ENCODE results near the gene PRDM16.

Gene PRDM16

GRCh38 chr1:3469849-3470649 lies 401.0 kb downstream of the PRDM16 start:
- Histone ChIP-seq H3K4me3 (ENCODE audit: low read length) (no peak overlapping the region), H3K36me3 (ENCODE audit: control insufficient read depth, insufficient read depth, low read length) (peaks cover 2% of the 10 kb centered on the region), H3K27ac (ENCODE audit: low read depth, low read length) (no peak overlapping the region), H3K4me1 (ENCODE audit: control insufficient read depth, insufficient read depth, low read length) (no peaks in the 10 kb centered on the region), H3K9ac (ENCODE audit: low read length) (no peak overlapping the region), H3K27me3 (ENCODE audit: control insufficient read depth, insufficient read depth, low read length) (no peaks in the 10 kb centered on the region)

GRCh38 chr1:3470650-3471355 lies 401.8 kb downstream of the PRDM16 start:
- Histone ChIP-seq H3K4me3 (ENCODE audit: low read length) (no peak overlapping the region), H3K27me3 (ENCODE audit: control insufficient read depth, insufficient read depth, low read length) (no peaks in the 10 kb centered on the region), H3K9ac (ENCODE audit: low read length) (no peak overlapping the region), H3K36me3 (ENCODE audit: control insufficient read depth, insufficient read depth, low read length) (peaks cover 2% of the 10 kb centered on the region), H3K27ac (ENCODE audit: low read depth, low read length) (no peak overlapping the region), H3K4me1 (ENCODE audit: control insufficient read depth, insufficient read depth, low read length) (no peaks in the 10 kb centered on the region)

DNA sequence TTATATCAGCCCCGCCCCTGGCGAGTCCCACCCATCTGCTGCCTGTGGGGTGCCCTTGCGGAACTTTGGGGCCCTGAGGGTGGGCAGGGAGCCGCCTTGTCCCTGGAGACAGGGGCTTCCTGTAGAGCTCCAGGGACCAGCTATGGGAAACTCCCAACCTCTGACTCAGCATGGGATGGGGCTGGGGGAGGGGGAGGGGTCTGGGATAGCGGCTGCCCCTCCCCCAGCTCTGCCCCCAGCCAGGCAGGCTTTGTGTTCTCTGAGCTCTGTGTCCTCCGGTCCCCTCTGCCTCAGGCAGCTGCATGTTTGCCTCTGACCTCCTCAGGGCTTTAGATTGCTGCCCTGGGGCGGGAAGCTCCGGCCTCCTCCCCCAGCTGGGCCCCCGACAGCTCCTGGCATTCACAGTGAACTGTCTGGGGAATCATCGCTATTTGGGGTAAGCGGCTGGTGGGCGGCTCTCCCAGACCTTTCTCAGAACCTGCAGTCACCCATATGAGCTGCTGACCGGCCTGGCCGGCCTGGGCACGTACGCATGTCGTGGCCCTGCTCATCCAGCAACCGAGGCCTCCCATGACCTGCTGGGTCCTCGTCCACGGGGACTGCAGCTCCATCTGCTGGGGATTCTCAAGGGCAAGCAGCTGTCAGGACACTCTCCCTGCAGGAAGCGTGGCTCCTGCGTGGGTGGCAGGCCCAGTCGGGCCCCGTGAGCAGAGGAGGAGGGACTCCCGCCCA lies 402.5 kb downstream of the PRDM16 start:
- peaks cover 2% of the 10 kb centered on the region for H3K36me3 ChIP-seq (ENCODE audit: control insufficient read depth, insufficient read depth, low read length)
- H3K4me3 ChIP-seq (ENCODE audit: low read length): no peak overlapping the region
- H3K27me3 ChIP-seq (ENCODE audit: control insufficient read depth, insufficient read depth, low read length): no peaks in the 10 kb centered on the region
- H3K27ac ChIP-seq (ENCODE audit: low read depth, low read length): no peak overlapping the region
- H3K4me1 ChIP-seq (ENCODE audit: control insufficient read depth, insufficient read depth, low read length): no peaks in the 10 kb centered on the region
- H3K9ac ChIP-seq (ENCODE audit: low read length): no peak overlapping the region

GRCh38 chr1:3472088-3472850 lies 403.3 kb downstream of the PRDM16 start:
- Histone ChIP-seq H3K27ac (ENCODE audit: low read depth, low read length) (no peak overlapping the region), H3K4me3 (ENCODE audit: low read length) (no peak overlapping the region), H3K4me1 (ENCODE audit: control insufficient read depth, insufficient read depth, low read length) (no peaks in the 10 kb centered on the region), H3K27me3 (ENCODE audit: control insufficient read depth, insufficient read depth, low read length) (no peaks in the 10 kb centered on the region), H3K36me3 (ENCODE audit: control insufficient read depth, insufficient read depth, low read length) (peaks cover 2% of the 10 kb centered on the region), H3K9ac (ENCODE audit: low read length) (no peak overlapping the region)

GRCh38 chr1:3472906-3473305 lies 403.9 kb downstream of the PRDM16 start:
- H3K27me3 ChIP-seq (ENCODE audit: control insufficient read depth, insufficient read depth, low read length): no peaks in the 10 kb centered on the region
- no peak overlapping the region for H3K27ac ChIP-seq (ENCODE audit: low read depth, low read length)
- no peak overlapping the region for H3K4me3 ChIP-seq (ENCODE audit: low read length)
- no peaks in the 10 kb centered on the region for H3K4me1 ChIP-seq (ENCODE audit: control insufficient read depth, insufficient read depth, low read length)
- peaks cover 2% of the 10 kb centered on the region for H3K36me3 ChIP-seq (ENCODE audit: control insufficient read depth, insufficient read depth, low read length)
- no peak overlapping the region for H3K9ac ChIP-seq (ENCODE audit: low read length)

DNA sequence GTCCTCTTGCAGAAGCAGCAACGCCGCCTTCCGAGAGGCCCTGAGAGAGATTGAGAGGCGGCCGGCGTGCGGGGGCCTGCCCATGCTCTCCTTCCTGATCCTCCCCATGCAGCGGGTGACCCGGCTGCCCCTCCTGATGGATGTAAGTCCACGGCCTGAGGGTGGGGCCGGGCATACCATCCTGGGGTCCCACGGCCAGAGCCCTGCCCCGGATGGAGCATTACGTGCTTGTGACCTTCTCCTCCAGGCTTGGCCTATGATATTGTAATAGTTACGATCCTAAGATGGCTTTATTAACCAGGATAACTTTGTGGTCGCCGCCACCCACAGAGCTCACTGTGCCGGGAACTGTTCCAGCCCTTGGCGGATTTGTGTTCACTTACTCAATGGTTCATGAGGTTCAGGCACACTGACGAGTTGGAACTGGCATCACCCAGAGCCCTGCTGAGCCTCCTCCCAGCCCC lies 404.4 kb downstream of the PRDM16 start:
- no peak overlapping the region for H3K27ac ChIP-seq (ENCODE audit: low read depth, low read length)
- H3K4me3 ChIP-seq (ENCODE audit: low read length): no peak overlapping the region
- H3K27me3 ChIP-seq (ENCODE audit: control insufficient read depth, insufficient read depth, low read length): no peaks in the 10 kb centered on the region
- peaks cover 2% of the 10 kb centered on the region for H3K36me3 ChIP-seq (ENCODE audit: control insufficient read depth, insufficient read depth, low read length)
- H3K4me1 ChIP-seq (ENCODE audit: control insufficient read depth, insufficient read depth, low read length): no peaks in the 10 kb centered on the region
- no peak overlapping the region for H3K9ac ChIP-seq (ENCODE audit: low read length)

- H3K9ac ChIP-seq (ENCODE audit: low read length): no peak overlapping the region
- H3K4me3 ChIP-seq (ENCODE audit: low read length): no peak overlapping the region
- H3K27ac ChIP-seq (ENCODE audit: low read depth, low read length): no peak overlapping the region
- no peaks in the 10 kb centered on the region for H3K27me3 ChIP-seq (ENCODE audit: control insufficient read depth, insufficient read depth, low read length)
- H3K4me1 ChIP-seq (ENCODE audit: control insufficient read depth, insufficient read depth, low read length): no peaks in the 10 kb centered on the region
- H3K36me3 ChIP-seq (ENCODE audit: control insufficient read depth, insufficient read depth, low read length): peaks cover 2% of the 10 kb centered on the region
Observed at GRCh38 chr1:3474016-3474415, 405.0 kb downstream of the PRDM16 start.

DNA sequence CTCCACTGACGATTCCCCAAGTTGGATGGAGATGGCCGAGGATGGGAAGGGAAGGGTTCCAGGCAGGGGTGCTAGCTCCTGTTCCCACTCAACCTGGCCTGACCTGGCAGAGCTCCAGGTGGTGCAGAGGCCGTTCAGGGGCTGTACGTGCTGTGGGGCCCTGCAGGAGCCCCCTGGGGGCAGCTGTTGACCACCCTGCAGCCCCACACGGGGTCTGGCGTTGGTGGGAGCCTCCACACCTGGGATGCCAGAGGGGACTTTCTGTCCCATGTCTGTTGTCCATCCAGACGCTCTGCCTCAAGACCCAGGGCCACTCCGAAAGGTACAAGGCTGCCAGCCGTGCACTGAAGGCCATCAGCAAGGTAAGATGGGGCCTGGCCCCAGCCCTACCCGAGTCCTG lies 405.4 kb downstream of the PRDM16 start:
- no peak overlapping the region for H3K4me3 ChIP-seq (ENCODE audit: low read length)
- H3K4me1 ChIP-seq (ENCODE audit: control insufficient read depth, insufficient read depth, low read length): no peaks in the 10 kb centered on the region
- H3K9ac ChIP-seq (ENCODE audit: low read length): no peak overlapping the region
- no peaks in the 10 kb centered on the region for H3K27me3 ChIP-seq (ENCODE audit: control insufficient read depth, insufficient read depth, low read length)
- peaks cover 2% of the 10 kb centered on the region for H3K36me3 ChIP-seq (ENCODE audit: control insufficient read depth, insufficient read depth, low read length)
- no peak overlapping the region for H3K27ac ChIP-seq (ENCODE audit: low read depth, low read length)

DNA sequence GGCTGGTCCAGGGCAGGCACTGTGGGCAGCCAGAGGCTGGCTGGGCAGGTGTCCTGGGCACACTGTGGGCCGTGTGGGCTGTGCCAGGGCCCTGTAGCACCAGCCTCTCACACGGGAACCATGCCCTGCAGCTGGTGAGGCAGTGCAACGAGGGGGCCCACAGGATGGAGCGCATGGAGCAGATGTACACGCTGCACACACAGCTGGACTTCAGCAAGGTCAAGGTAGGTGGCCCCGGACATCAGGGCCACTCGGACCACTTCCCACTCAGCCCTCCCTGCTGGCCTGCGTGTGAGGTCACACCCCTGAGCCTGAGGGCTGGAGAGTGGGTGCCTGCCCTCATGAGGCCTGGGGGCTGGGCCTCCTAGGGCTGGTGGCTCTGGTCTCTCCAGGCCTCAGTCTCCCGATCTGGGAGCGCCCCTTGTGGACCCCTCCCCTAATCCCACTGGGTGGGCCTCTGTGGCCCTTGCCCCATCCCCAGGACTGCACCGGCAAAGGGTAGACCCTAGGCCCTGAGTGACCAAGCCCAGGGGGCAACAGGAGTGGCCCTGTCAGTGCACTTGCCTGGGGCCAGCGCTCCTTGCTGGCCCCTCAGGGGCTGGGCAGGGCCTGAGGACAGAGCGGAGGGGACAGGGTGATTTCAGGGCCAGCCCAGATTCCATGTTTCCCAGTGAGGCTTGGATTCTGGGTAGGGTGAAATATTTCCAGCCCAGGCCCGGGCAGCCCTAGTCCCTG lies 407.0 kb downstream of the PRDM16 start:
- Histone ChIP-seq H3K27ac (ENCODE audit: low read depth, low read length) (no peak overlapping the region), H3K4me1 (ENCODE audit: control insufficient read depth, insufficient read depth, low read length) (no peaks in the 10 kb centered on the region), H3K27me3 (ENCODE audit: control insufficient read depth, insufficient read depth, low read length) (no peaks in the 10 kb centered on the region), H3K36me3 (ENCODE audit: control insufficient read depth, insufficient read depth, low read length) (no peaks in the 10 kb centered on the region), H3K4me3 (ENCODE audit: low read length) (no peak overlapping the region), H3K9ac (ENCODE audit: low read length) (no peak overlapping the region)

DNA sequence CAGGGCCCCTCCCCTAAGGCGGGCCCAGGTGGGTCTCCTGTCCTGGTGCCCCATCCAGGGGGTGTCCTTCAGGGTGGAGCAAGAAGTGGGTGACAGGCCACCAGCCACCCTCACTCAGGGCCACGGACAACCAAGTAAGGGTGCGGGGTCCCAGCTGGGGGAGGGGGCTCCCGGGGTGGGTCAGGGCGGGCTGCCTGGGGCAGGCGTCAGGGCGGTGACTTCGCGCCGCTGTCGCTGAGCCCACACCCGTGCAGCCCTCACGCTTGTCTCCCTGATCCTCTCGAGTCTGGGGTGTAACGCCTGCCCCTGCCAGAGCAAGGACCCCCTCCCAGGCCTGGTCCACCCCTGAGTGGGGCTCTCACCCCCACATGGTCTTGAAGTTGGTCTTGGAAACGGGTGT lies 407.7 kb downstream of the PRDM16 start:
- H3K27me3 ChIP-seq (ENCODE audit: control insufficient read depth, insufficient read depth, low read length): no peaks in the 10 kb centered on the region
- no peaks in the 10 kb centered on the region for H3K36me3 ChIP-seq (ENCODE audit: control insufficient read depth, insufficient read depth, low read length)
- no peak overlapping the region for H3K9ac ChIP-seq (ENCODE audit: low read length)
- H3K27ac ChIP-seq (ENCODE audit: low read depth, low read length): no peak overlapping the region
- H3K4me1 ChIP-seq (ENCODE audit: control insufficient read depth, insufficient read depth, low read length): no peaks in the 10 kb centered on the region
- no peak overlapping the region for H3K4me3 ChIP-seq (ENCODE audit: low read length)

DNA sequence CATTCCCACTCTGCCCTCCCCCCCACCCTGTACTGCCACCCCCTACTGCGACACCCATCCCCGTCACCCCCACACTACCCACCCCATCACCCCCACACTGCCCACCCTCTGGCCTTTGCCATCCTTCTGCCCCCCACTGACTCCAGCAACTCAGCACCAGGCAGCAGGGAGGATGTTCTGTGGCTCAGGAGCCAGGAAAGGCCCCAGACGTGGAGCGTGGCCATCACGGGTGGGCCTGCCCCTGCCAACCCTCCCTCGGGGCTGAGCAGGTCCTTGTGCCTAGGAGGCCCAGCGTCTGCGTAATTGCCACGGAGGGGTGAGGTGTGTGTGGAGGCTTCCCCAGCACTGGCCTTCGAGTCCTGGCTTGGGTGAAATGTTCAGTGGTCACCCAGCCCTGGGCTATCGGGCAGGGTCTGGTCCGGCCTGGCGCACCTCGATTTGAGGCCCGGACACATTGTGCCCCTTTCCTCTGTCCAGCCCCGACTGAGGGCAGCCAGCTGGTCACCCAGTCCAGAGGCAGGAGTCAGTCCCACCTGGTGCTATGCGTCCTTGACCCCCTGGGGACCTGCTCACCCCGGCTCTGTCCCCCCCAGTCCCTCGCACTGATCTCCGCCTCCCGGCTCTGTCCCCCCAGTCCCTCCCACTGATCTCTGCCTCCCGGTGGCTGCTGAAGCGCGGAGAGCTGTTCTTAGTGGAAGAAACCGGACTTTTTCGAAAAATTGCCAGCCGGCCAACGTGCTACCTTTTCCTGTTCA lies 408.4 kb downstream of the PRDM16 start:
- Histone ChIP-seq H3K9ac (ENCODE audit: low read length) (no peak overlapping the region), H3K27ac (ENCODE audit: low read depth, low read length) (no peak overlapping the region), H3K4me1 (ENCODE audit: control insufficient read depth, insufficient read depth, low read length) (no peaks in the 10 kb centered on the region), H3K36me3 (ENCODE audit: control insufficient read depth, insufficient read depth, low read length) (no peaks in the 10 kb centered on the region), H3K4me3 (ENCODE audit: low read length) (no peak overlapping the region), H3K27me3 (ENCODE audit: control insufficient read depth, insufficient read depth, low read length) (no peaks in the 10 kb centered on the region)

All from rectal smooth muscle tissue (tissue), 1 donor.